HG03064 (cell line): ENCODE data around the gene PCDHGA8.
"Not testable (repeated sequence)": the region's sequence is repeated elsewhere in the genome, so short reads cannot be mapped to it uniquely, and the experiment has no call there.

Experiments
- ATAC-seq: cut with Tn5 transposase; IDR thresholded peaks from one replicate; pipeline ENCODE4 v1.9.1; 2021; ENCODE audit warnings: low read depth; ENCODE audit not compliant: unreplicated experiment

The PCDHGA8 gene

GRCh38 chr5:141369994-141370848, 22.2 kb upstream of the PCDHGA8 start, which contains the start of gene PCDHGB3:
PCDHGB3 (plus strand) TSS chr5:141370242; CDS start chr5:141370395, 153 bp downstream.
- peak; percentile 61 for ATAC-seq

DNA sequence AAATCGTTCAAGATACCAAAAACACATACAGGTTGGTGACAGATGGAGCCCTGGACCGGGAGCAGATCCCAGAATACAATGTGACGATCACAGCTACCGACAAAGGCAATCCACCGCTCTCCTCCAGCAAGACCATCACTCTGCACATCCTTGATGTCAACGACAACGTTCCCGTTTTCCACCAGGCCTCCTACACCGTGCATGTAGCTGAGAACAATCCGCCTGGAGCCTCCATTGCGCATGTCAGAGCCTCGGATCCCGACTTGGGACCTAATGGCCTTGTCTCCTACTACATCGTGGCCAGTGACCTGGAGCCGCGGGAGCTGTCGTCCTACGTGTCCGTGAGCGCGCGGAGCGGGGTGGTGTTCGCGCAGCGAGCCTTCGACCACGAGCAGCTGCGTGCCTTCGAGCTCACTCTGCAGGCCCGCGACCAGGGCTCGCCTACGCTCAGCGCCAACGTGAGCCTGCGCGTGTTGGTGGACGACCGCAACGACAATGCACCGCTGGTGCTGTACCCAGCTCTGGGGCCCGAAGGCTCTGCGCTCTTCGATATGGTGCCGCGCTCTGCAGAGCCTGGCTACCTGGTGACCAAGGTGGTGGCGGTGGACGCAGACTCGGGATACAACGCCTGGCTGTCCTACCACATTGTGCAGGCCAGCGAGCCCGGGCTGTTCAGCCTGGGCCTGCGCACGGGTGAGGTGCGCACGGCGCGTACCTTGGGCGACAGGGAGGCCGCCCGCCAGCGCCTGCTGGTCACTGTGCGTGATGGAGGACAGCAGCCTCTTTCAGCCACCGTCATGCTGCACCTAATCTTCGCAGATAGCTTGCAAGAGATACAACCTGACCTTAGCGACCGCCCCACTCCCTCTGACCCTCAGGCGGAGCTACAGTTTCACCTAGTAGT, 20.6 kb upstream of the PCDHGA8 start:
- no peak for ATAC-seq

GRCh38 chr5:141373673-141374317, 18.6 kb upstream of the PCDHGA8 start, which contains the start of gene PCDHGA6:
PCDHGA6 (plus strand) TSS chr5:141373891; CDS start chr5:141374084, 193 bp downstream.
- no peak for ATAC-seq

DNA sequence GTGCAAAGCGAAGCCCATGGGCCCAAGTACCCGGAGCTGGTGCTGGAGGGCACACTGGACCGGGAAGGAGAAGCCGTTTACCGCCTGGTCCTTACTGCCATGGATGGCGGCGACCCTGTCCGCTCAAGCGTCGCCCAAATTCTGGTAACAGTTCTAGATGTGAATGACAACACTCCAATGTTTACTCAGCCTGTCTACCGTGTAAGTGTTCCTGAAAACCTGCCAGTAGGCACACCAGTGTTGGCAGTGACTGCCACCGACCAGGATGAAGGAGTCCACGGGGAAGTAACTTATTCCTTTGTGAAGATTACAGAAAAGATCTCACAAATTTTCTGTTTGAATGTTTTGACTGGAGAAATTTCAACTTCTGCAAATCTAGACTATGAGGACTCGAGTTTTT, 17.8 kb upstream of the PCDHGA8 start:
- no peak for ATAC-seq

DNA sequence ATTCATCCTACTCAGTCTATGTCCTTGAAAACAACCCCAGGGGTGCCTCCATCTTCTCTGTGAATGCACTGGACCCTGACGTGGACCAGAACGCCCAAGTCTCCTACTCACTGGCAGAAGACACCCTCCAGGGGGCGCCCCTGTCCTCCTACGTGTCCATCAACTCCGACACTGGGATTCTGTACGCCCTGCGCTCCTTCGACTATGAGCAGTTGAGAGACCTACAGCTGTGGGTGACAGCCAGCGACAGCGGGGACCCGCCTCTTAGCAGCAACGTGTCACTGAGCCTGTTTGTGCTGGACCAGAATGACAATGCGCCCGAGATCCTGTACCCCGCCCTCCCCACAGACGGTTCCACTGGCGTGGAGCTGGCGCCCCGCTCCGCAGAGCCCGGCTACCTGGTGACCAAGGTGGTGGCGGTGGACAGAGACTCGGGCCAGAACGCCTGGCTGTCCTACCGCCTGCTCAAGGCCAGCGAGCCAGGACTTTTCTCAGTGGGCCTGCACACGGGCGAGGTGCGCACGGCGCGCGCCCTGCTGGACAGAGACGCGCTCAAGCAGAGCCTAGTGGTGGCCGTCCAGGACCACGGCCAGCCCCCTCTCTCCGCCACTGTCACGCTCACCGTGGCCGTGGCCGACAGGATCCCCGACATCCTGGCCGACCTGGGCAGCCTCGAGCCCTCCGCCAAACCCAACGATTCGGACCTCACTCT, 16.8 kb upstream of the PCDHGA8 start:
- not testable (repeated sequence) for ATAC-seq

- ATAC-seq = no peak
Measured at GRCh38 chr5:141382469-141383294, 9.8 kb upstream of the PCDHGA8 start, which contains the start of gene PCDHGA7. PCDHGA7 (plus strand) TSS chr5:141382742; CDS start chr5:141382900, 158 bp downstream.

DNA sequence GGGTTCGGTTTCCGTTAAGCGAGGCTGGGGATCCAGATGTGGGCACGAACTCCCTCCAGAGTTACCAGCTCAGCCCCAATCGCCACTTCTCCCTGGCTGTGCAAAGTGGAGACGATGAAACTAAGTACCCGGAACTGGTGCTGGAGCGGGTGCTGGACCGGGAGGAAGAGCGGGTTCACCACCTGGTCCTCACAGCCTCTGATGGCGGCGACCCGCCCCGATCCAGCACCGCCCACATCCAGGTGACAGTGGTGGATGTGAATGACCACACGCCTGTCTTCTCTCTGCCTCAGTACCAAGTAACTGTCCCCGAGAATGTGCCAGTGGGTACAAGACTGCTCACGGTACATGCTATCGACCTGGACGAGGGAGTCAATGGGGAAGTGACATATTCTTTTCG, 9.1 kb upstream of the PCDHGA8 start:
- ATAC-seq = no peak

GRCh38 chr5:141384471-141385267, 7.8 kb upstream of the PCDHGA8 start:
- ATAC-seq = no peak

GRCh38 chr5:141387557-141388311, 4.7 kb upstream of the PCDHGA8 start, which contains the start of gene PCDHGB4:
PCDHGB4 (plus strand) TSS chr5:141387698; CDS start chr5:141387885, 187 bp downstream.
- ATAC-seq = peak; percentile 87

DNA sequence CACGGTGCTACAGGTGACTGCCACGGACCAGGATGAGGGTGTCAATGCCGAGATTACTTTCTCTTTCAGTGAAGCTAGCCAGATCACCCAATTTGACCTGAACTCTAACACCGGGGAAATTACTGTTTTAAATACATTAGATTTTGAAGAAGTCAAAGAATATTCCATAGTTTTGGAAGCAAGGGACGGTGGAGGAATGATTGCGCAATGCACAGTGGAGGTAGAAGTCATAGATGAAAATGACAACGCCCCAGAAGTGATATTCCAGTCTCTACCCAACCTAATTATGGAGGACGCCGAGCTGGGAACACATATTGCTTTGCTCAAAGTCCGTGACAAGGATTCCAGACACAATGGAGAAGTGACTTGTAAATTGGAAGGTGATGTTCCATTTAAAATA, 3.8 kb upstream of the PCDHGA8 start:
- ATAC-seq = no peak

GRCh38 chr5:141389153-141390042, 3.0 kb upstream of the PCDHGA8 start:
- no peak for ATAC-seq

- no peak for ATAC-seq
Measured at GRCh38 chr5:141393267-141393666, 834 bp downstream of the PCDHGA8 start.

- not testable (repeated sequence) for ATAC-seq
Measured at GRCh38 chr5:141394401-141395187, 2.2 kb downstream of the PCDHGA8 start.

GRCh38 chr5:141397756-141398551, 5.5 kb downstream of the PCDHGA8 start, which contains the start of gene PCDHGB5:
PCDHGB5 (plus strand) TSS chr5:141397947; CDS start chr5:141398128, 181 bp downstream.
- peak; percentile 98 for ATAC-seq

GRCh38 chr5:141398608-141399007, 6.2 kb downstream of the PCDHGA8 start:
- ATAC-seq = no peak
